Fibroblast of pulmonary artery (primary cell): ENCODE measurements around the gene GBGT1.

Experiments
- DNase-seq: peaks from one replicate; pipeline ENCODE4 v3.0.0-alpha.2; 2010; ENCODE audit warnings: low read depth
- H3K4me3 ChIP-seq: replicated peaks from 2 replicates; pipeline ENCODE4 v1.5.1; 2011; ENCODE audit warnings: low read depth, mild to moderate bottlenecking, control low read depth, low read length, moderate library complexity
- TF ChIP-seq, protein P1 (sequence below): IDR thresholded peaks from 2 replicates; pipeline ENCODE4 v1.5.1; 2011; ENCODE audit warnings: mild to moderate bottlenecking, control low read depth, low read length, inconsistent platforms; ENCODE audit errors: missing control alignments

Gene GBGT1

DNA sequence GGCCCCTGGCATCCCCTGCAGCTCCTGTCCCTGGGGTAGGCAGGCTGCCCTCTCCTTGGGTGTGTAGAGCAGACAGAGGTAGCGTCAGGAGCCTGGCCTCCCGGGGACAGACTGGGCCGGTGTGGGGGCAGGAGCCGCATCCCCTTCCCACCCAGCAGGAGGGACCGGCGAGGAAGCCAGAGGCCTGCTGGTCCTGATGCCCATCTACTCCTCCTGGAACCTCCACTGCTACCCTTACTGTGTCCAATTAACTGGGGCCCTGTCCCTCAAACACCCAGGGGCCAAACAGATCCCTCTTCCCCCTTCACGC lies 58.3 kb downstream of the GBGT1 start:
- TF ChIP-seq, protein P1, sequence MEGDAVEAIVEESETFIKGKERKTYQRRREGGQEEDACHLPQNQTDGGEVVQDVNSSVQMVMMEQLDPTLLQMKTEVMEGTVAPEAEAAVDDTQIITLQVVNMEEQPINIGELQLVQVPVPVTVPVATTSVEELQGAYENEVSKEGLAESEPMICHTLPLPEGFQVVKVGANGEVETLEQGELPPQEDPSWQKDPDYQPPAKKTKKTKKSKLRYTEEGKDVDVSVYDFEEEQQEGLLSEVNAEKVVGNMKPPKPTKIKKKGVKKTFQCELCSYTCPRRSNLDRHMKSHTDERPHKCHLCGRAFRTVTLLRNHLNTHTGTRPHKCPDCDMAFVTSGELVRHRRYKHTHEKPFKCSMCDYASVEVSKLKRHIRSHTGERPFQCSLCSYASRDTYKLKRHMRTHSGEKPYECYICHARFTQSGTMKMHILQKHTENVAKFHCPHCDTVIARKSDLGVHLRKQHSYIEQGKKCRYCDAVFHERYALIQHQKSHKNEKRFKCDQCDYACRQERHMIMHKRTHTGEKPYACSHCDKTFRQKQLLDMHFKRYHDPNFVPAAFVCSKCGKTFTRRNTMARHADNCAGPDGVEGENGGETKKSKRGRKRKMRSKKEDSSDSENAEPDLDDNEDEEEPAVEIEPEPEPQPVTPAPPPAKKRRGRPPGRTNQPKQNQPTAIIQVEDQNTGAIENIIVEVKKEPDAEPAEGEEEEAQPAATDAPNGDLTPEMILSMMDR: no peak
- H3K4me3 ChIP-seq: no peak overlapping the region
- DNase-seq: no peak

DNA sequence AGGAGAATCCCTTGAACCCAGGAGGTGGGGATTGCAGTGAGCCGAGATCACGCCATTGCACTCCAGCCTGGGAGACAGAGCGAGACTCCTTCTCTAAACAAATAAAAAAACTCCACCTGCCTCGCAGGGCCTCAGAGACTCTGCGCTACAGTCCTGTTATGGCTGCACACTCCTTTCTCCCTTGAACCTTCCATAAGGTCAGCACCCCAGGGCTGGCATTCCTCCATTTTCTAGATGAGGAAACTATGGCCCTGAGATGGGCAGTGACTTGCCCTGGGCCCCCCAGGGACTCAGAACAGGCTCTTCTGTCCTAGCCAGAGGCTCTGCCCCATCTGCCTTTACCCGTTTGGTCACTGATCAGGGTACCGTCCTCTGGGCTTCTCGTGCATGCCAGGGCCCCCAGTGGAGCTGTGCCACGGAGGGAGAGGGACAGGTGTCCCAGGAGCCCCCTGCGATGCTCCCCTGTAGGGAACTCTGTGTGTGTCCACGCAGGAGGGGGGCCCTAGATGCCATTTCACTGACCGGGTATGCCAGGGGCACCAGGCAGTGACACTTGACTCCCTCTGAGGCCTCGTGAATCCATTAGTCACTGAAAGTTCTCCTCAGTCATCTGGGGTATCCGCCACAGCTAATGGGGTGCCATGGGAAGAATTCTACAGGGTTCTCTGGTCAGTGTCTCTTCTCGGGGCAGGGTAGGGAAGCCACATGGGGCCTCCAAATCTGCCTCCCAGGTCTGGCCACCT lies 58.8 kb downstream of the GBGT1 start:
- TF ChIP-seq, protein P1: no peak
- H3K4me3 ChIP-seq: no peak overlapping the region
- DNase-seq: no peak

DNA sequence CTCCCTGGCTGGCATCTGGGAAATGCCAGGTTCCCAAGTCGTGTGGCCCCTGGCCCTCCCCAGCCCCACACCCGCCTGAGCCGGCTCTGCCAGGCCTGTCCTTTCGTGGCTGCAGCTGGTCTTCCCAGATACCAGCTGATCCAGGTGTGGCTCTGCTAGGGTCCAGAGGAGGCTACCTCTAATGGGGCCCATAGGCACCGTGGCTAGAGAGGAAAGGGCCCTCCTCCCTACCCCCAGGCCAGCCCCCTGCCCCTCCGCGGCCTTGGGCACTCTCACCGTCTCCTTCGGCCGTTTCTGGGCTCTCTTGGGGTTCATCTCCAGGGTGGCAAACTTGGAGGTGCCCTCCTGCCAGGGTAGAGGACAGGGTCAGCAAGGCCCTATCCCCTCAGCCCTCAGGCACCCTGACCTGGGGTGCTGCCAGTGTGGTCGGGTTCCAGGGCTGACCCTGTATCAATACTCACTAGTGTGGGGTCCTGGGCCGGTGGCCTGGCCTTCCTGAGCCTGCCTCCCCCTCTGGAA lies 59.7 kb downstream of the GBGT1 start:
- no peak overlapping the region for H3K4me3 ChIP-seq
- TF ChIP-seq, protein P1: no peak
- DNase-seq: no peak

DNA sequence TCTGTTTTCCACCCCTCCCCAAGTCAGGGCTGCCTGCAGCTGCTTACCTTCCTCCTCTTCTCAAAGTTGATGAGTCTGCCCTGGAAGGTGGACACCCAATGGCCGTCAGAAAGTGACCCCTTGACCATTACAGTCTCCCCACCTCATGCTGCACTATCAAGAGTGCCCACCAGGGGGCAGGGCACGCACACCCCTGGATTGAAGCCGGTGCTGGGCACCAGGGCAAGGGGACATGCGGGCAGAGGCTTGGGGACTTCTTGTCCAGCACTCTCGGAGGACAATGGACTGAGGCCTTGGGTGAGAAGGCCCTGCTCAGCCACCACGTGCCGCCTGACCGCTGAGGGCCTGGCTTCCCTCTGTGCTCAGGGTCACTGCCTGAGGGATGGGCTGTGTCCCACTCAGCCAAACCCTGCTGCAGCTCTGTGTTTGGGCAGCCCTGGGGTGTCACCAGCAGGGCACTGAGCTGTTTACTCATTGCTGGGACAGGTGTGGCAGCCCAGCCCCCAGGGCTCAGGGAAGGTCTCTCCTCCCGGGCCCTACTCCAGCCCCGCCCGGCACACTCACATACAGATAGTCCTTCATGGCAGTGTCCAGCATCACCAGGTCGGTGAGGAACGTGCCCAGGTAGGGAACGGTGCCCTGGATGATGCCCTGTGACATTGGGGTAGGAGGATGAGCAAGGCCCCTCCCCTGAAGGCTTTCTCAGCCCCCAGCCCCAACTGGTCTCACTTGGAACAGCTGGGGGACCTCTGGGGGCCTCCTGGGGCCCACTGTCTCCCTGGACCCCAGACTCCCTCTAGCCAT lies 60.3 kb downstream of the GBGT1 start:
- TF ChIP-seq, protein P1: peak; percentile 94
- H3K4me3 ChIP-seq: no peak overlapping the region
- peak; percentile 46 for DNase-seq
